Raji (cell line): ENCODE results near the gene MICAL2.

ENCODE experiments used
- POLR2A ChIP-seq: IDR thresholded peaks from 2 replicates; pipeline ENCODE4 v1.6.1; 2011; ENCODE audit warnings: low read depth, low read length, control low read depth; ENCODE audit not compliant: insufficient read depth

Gene MICAL2

GRCh38 chr11:12102588-12103410 is 7.6 kb upstream of the MICAL2 start:
- no peak for TF ChIP-seq POLR2A

- TF ChIP-seq POLR2A = no peak
Measured at GRCh38 chr11:12103411-12104225, 6.8 kb upstream of the MICAL2 start.

GRCh38 chr11:12105471-12105870 is 4.9 kb upstream of the MICAL2 start:
- TF ChIP-seq POLR2A = no peak

- TF ChIP-seq POLR2A = no peak
Measured at GRCh38 chr11:12106101-12106500, 4.3 kb upstream of the MICAL2 start.

GRCh38 chr11:12106501-12106900 is 3.9 kb upstream of the MICAL2 start:
- no peak for TF ChIP-seq POLR2A

- TF ChIP-seq POLR2A = no peak
Measured at GRCh38 chr11:12108875-12109453, 1.4 kb upstream of the MICAL2 start.

- TF ChIP-seq POLR2A = no peak
Measured at GRCh38 chr11:12109591-12110196, 696 bp upstream of the MICAL2 start.

- no peak for TF ChIP-seq POLR2A
Measured at GRCh38 chr11:12110714-12111548, 541 bp downstream of the MICAL2 start.

- TF ChIP-seq POLR2A = no peak
Measured at GRCh38 chr11:12111549-12112520, 1.4 kb downstream of the MICAL2 start.

GRCh38 chr11:12112750-12113149 is 2.4 kb downstream of the MICAL2 start:
- no peak for TF ChIP-seq POLR2A

GRCh38 chr11:12113294-12113693 is 2.9 kb downstream of the MICAL2 start:
- TF ChIP-seq POLR2A = no peak

- TF ChIP-seq POLR2A = no peak
Measured at GRCh38 chr11:12114193-12115033, 4.0 kb downstream of the MICAL2 start.
